ENCODE data around the gene UVRAG. TPM values are rescaled to one million over a fixed set of nuclear protein-coding genes. Genes with fewer than 3 reads are reported as not detected.

Gene UVRAG
- total and polyA plus RNA-seq, 2 of the 13 experiments (the other 11 are each of a cell fraction or from before 2014, with no cell fraction given) = 9.7 to 17.3 TPM

DNA sequence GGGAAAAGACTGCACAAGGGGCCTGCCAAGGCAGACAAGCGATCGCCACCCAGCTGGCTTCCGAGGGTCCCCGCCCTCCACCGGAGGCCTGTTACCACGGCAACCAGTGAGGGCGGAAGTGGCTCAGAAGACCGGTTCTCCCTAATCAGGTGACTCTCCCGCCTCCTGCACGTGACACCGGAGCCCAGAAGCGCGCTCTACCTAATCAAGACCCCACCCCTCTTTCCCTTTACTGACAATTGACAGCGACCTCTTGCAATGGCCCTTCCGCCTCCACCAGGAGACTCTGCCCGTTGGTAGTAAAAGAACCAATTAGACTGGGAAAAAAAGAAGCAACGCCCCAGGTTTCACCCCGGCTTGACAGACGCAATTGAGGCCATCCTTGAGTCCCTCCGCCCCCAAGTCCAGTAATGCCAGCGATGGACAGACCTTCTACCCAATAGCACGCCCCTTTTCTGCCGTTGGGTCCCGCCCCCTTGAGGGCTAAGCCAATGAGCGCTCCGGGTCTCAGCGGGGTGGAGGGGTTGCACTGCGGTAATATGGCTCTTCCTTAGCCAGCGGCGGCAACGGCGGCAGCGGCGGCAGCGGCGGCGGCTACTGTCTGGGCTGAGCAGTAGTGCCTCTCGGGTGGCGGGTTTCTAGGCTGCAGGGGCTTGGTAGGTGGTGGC, at the start of gene UVRAG (continued):
- TF ChIP-seq ZNF260 (CRISPR knock-in tag; IDR thresholded peaks at IDR 0.05; ENCODE audit: borderline replicate concordance, low read depth) = no peak
- TF ChIP-seq ZNF639 (CRISPR knock-in tag; conservative IDR thresholded peaks at IDR 0.05) = peak; percentile 10; the same call in 1 of the 2 replicates
- no peak for TF ChIP-seq GFI1 (CRISPR knock-in tag; IDR thresholded peaks at IDR 0.05; ENCODE audit: borderline replicate concordance)
- TF ChIP-seq RXRB (CRISPR knock-in tag; IDR thresholded peaks at IDR 0.05; ENCODE audit: borderline replicate concordance) = no peak
- peak; percentile 76 for TF ChIP-seq THAP11 (CRISPR knock-in tag; IDR thresholded peaks at IDR 0.05)
- peak; percentile 83 for TF ChIP-seq KAT8 (CRISPR knock-in tag; IDR thresholded peaks at IDR 0.05)
- no peak for TF ChIP-seq ZNF556 (CRISPR knock-in tag; IDR thresholded peaks at IDR 0.05; ENCODE audit: borderline replicate concordance)
- no peak for TF ChIP-seq KMT2B (CRISPR knock-in tag; IDR thresholded peaks at IDR 0.05)
- no peak for TF ChIP-seq ZNF510 (CRISPR knock-in tag; IDR thresholded peaks at IDR 0.05; ENCODE audit: low read depth)
- TF ChIP-seq FOXJ3 (CRISPR knock-in tag; IDR thresholded peaks at IDR 0.05; ENCODE audit: borderline replicate concordance) = no peak
- TF ChIP-seq PHF8 (CRISPR knock-in tag; IDR thresholded peaks at IDR 0.05) = peak; percentile 73; the same call in 1 of the 2 replicates
- no peak for TF ChIP-seq ZNF331 (CRISPR knock-in tag; IDR thresholded peaks at IDR 0.05)
- TF ChIP-seq ZSCAN9 (CRISPR knock-in tag; IDR thresholded peaks at IDR 0.05; ENCODE audit: borderline replicate concordance) = no peak
- TF ChIP-seq STAT6 (CRISPR knock-in tag; IDR thresholded peaks at IDR 0.05; ENCODE audit: borderline replicate concordance) = no peak
- TF ChIP-seq HDAC6 (IDR thresholded peaks at IDR 0.05; ENCODE audit: low read depth, low read length) = no peak
- TF ChIP-seq ZNF577 (CRISPR knock-in tag; IDR thresholded peaks at IDR 0.05; ENCODE audit: borderline replicate concordance, low read depth) = no peak
- TF ChIP-seq SUZ12 (IDR thresholded peaks at IDR 0.05; ENCODE audit: low read depth, low read length) = no peak
- TF ChIP-seq TFDP1 (CRISPR knock-in tag; IDR thresholded peaks at IDR 0.05; ENCODE audit: borderline replicate concordance) = peak; percentile 71; the same call in 1 of the 2 replicates
- no peak for TF ChIP-seq ZNF709 (CRISPR knock-in tag; IDR thresholded peaks at IDR 0.05)
- 0 out of 2 replicates have a peak, but pooled peaks have one; percentile 35 for TF ChIP-seq ZNF616 (CRISPR knock-in tag; IDR thresholded peaks at IDR 0.05; ENCODE audit: low read depth)
- no peak for TF ChIP-seq MED13 (CRISPR knock-in tag; IDR thresholded peaks at IDR 0.05)
- peak; percentile 17; the same call in 1 of the 2 replicates for TF ChIP-seq ZNF205 (CRISPR knock-in tag; IDR thresholded peaks at IDR 0.05)
- TF ChIP-seq ZNF790 (CRISPR knock-in tag; IDR thresholded peaks at IDR 0.05; ENCODE audit: borderline replicate concordance) = no peak
- no peak for TF ChIP-seq ZNF674 (CRISPR knock-in tag; IDR thresholded peaks at IDR 0.05; ENCODE audit: low read depth)
- peak; percentile 35; the same call in 1 of the 2 replicates for TF ChIP-seq SMAD3 (CRISPR knock-in tag; IDR thresholded peaks at IDR 0.05)

All from HepG2 (cell line).